OCI-LY1 (cell line): ENCODE measurements around the gene GNG4.

Source experiments
- EZH2 ChIP-seq: fragments of 200-600 bp; sonication (generic), shearing (Covaris generic); IDR thresholded peaks from 2 replicates; pipeline ENCODE4 v1.8.0; 2017; ENCODE audit warnings: borderline replicate concordance, mixed run types, mild to moderate bottlenecking, antibody characterized with exemption, low read length, moderate library complexity, mixed read lengths
- TF ChIP-seq, protein P1 (sequence below): fragments of 200-600 bp; sonication (generic), shearing (Covaris generic); IDR thresholded peaks from 2 replicates; pipeline ENCODE4 v1.5.1; 2017; ENCODE audit warnings: mild to moderate bottlenecking, antibody characterized with exemption, low read length, moderate library complexity, mixed read lengths

DNA sequence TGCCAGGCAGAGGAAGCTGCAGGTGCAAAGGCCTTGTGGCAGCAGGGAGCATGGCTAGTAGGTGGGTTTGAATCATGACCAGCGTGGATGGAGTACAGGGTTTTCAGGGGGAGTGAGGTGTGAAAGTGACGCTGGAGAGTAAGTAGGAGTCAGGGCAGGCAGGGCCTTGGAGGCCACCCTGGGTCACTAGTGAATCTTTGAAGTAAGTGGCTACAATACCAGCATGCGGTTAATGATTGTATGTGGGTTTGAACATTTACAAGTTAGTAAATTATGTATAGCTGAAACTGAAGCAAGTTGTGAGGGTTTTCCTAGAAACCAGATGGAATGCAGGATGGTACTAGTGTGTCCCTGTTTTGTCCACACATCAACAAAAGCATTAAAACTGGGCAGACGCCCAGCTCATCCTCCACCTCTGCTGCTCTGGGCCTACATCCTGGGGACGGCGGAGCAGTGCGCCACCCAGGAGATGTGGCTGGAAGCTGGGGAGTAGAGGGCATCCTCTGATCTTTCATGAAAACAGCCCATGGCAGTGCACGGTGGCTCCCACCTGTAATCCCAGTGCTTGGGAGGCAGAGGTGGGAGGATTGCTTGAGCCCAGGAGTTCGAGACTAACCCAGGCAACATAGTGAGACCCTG is 104.2 kb downstream of the GNG4 start:
- TF ChIP-seq, protein P1, sequence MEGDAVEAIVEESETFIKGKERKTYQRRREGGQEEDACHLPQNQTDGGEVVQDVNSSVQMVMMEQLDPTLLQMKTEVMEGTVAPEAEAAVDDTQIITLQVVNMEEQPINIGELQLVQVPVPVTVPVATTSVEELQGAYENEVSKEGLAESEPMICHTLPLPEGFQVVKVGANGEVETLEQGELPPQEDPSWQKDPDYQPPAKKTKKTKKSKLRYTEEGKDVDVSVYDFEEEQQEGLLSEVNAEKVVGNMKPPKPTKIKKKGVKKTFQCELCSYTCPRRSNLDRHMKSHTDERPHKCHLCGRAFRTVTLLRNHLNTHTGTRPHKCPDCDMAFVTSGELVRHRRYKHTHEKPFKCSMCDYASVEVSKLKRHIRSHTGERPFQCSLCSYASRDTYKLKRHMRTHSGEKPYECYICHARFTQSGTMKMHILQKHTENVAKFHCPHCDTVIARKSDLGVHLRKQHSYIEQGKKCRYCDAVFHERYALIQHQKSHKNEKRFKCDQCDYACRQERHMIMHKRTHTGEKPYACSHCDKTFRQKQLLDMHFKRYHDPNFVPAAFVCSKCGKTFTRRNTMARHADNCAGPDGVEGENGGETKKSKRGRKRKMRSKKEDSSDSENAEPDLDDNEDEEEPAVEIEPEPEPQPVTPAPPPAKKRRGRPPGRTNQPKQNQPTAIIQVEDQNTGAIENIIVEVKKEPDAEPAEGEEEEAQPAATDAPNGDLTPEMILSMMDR = no peak
- TF ChIP-seq EZH2 = no peak
